Smooth muscle cell (in vitro differentiated cells): ENCODE results near the gene ZNF18. TPM values are rescaled to one million over a fixed set of nuclear protein-coding genes. Genes with fewer than 3 reads are reported as not detected.
"Not testable (repeated sequence)": the region's sequence is repeated elsewhere in the genome, so short reads cannot be mapped to it uniquely, and the experiment has no call there.

Source experiments
- DNase-seq: peaks from one replicate; lab custom pipeline; 2025; ENCODE audit not compliant: unreplicated experiment; lab: John Stamatoyannopoulos, UW
- H2AFZ ChIP-seq: fragments of 200-600 bp; sonication (generic); 2 replicates; pipeline ENCODE4 v1.6.0; 2016; ENCODE audit warnings: antibody characterized with exemption, low read depth, mild to moderate bottlenecking
- H3F3A ChIP-seq: fragments of 200-600 bp; sonication (generic); 2 replicates; pipeline ENCODE4 v1.6.0; 2017; ENCODE audit warnings: antibody characterized with exemption, low read depth
- H3K27ac ChIP-seq: fragments of 200-600 bp; sonication (generic); 2 replicates; pipeline ENCODE4 v1.5.1; 2016; ENCODE audit warnings: low read depth, mild to moderate bottlenecking
- H3K27me3 ChIP-seq: fragments of 200-600 bp; sonication (generic); 2 replicates; pipeline ENCODE4 v1.6.1; 2016; ENCODE audit warnings: low read depth, mild to moderate bottlenecking
- H3K36me3 ChIP-seq: fragments of 200-600 bp; sonication (generic); 2 replicates; pipeline ENCODE4 v1.5.1; 2016; ENCODE audit warnings: low read depth
- H3K4me1 ChIP-seq: fragments of 200-600 bp; sonication (generic); 2 replicates; pipeline ENCODE4 v1.5.1; 2016; ENCODE audit warnings: low read depth
- H3K4me2 ChIP-seq: fragments of 200-600 bp; sonication (generic); 2 replicates; pipeline ENCODE4 v1.6.0; 2016; ENCODE audit warnings: mild to moderate bottlenecking
- H3K4me3 ChIP-seq: fragments of 200-600 bp; sonication (generic); 2 replicates; pipeline ENCODE4 v1.5.1; 2016; ENCODE audit warnings: mild to moderate bottlenecking
- H3K79me2 ChIP-seq: fragments of 200-600 bp; sonication (generic); 2 replicates; pipeline ENCODE4 v1.6.0; 2016; ENCODE audit warnings: low read depth, mild to moderate bottlenecking
- H3K9ac ChIP-seq: fragments of 200-600 bp; sonication (generic); 2 replicates; pipeline ENCODE4 v1.6.0; 2016; ENCODE audit warnings: low read depth
- H3K9me3 ChIP-seq: fragments of 200-600 bp; sonication (generic); replicated peaks from 2 replicates; pipeline ENCODE4 v1.5.1; 2016; ENCODE audit warnings: low read depth
- H4K20me1 ChIP-seq: fragments of 200-600 bp; sonication (generic); 2 replicates; pipeline ENCODE4 v1.6.0; 2016; ENCODE audit warnings: low read depth
- CTCF ChIP-seq: fragments of 200-600 bp; sonication (generic); IDR thresholded peaks from 2 replicates; pipeline ENCODE4 v1.5.1; 2017; ENCODE audit warnings: borderline replicate concordance, mild to moderate bottlenecking, antibody characterized with exemption; ENCODE audit not compliant: insufficient read depth, poor library complexity, severe bottlenecking
- WGBS: methylation state at CpG from one replicate; pipeline ENCODE4 v1.1.7; 2016; ENCODE audit warnings: low lambda C conversion rate; 5-methylcytosine and 5-hydroxymethylcytosine counted together
- polyA plus RNA-seq: library from polyadenylated mRNA; unstranded; fragments of >200 nt; fragmentation: Nextera tagmentation; extraction: Ambion mirVana; gene quantifications from 2 replicates; pipeline ENCODE4 v1.2.1, GENCODE V29; 2016
- total RNA-seq: library from RNA; depleted of rRNA; stranded (reverse); fragments of >200 nt; gene quantifications from 2 replicates; pipeline ENCODE4 v1.2.3, GENCODE V29; 2014

The ZNF18 gene
- total and polyA plus RNA-seq, 2 experiments from 2014 or later = 8.6 to 10.9 TPM

- 77% methylated on average over 7 of the region's 7 CpGs for whole genome bisulfite sequencing
Observed at GRCh38 chr17:11950771-11951519, 46.3 kb downstream of the ZNF18 start.

GRCh38 chr17:11949571-11949970, 47.7 kb downstream of the ZNF18 start:
- H3F3A ChIP-seq, H4K20me1 ChIP-seq, H3K4me3 ChIP-seq, H3K79me2 ChIP-seq, H3K36me3 ChIP-seq, H2AFZ ChIP-seq, DNase-seq, H3K27me3 ChIP-seq, H3K27ac ChIP-seq, H3K4me1 ChIP-seq, H3K4me2 ChIP-seq, H3K9ac ChIP-seq: not testable (repeated sequence)
- peaks cover 12% of the 10 kb centered on the region for H3K9me3 ChIP-seq
- 72% methylated on average over 1 of the region's 1 CpG for WGBS

More at GRCh38 chr17:11950771-11951519, 46.3 kb downstream of the ZNF18 start:
- no peak for TF ChIP-seq CTCF
- Histone ChIP-seq H4K20me1 (no peaks in the 10 kb centered on the region), H3K9me3 (peaks cover 15% of the 10 kb centered on the region), H3F3A (no peaks in the 10 kb centered on the region), H2AFZ (no peak overlapping the region), H3K4me3 (no peak overlapping the region), H3K4me1 (no peaks in the 10 kb centered on the region), H3K36me3 (no peaks in the 10 kb centered on the region), H3K27me3 (no peaks in the 10 kb centered on the region), H3K9ac (no peak overlapping the region), H3K79me2 (no peaks in the 10 kb centered on the region), H3K4me2 (no peak overlapping the region), H3K27ac (no peak overlapping the region)
- no peak for DNase-seq

GRCh38 chr17:11948789-11949188, 48.5 kb downstream of the ZNF18 start:
- peaks cover 8% of the 10 kb centered on the region for H3K9me3 ChIP-seq
- H3K36me3 ChIP-seq = no peaks in the 10 kb centered on the region
- H3K79me2 ChIP-seq = no peaks in the 10 kb centered on the region
- TF ChIP-seq CTCF = no peak
- no peak for DNase-seq
- WGBS = 85% methylated on average over 6 of the region's 6 CpGs
- H4K20me1 ChIP-seq = no peaks in the 10 kb centered on the region
- H2AFZ ChIP-seq = no peak overlapping the region
- no peak overlapping the region for H3K27ac ChIP-seq
- H3K9ac ChIP-seq = no peak overlapping the region
- H3F3A ChIP-seq = no peaks in the 10 kb centered on the region
- H3K4me1 ChIP-seq = no peaks in the 10 kb centered on the region
- H3K4me3 ChIP-seq = no peak overlapping the region
- H3K27me3 ChIP-seq = no peaks in the 10 kb centered on the region
- no peak overlapping the region for H3K4me2 ChIP-seq

- Histone ChIP-seq H3K4me1 (no peaks in the 10 kb centered on the region), H3K9me3 (no peaks in the 10 kb centered on the region), H3F3A (no peaks in the 10 kb centered on the region), H3K4me2 (no peak overlapping the region), H3K4me3 (no peak overlapping the region), H3K27me3 (no peaks in the 10 kb centered on the region), H2AFZ (no peak overlapping the region), H3K9ac (no peak overlapping the region), H3K27ac (no peak overlapping the region), H3K36me3 (no peaks in the 10 kb centered on the region), H4K20me1 (no peaks in the 10 kb centered on the region), H3K79me2 (no peaks in the 10 kb centered on the region)
- no peak for DNase-seq
- TF ChIP-seq CTCF = no peak
- 79% methylated on average over 3 of the region's 3 CpGs for WGBS
Observed at GRCh38 chr17:11944587-11944986, 52.7 kb downstream of the ZNF18 start.
